Neuronal stem cell (in vitro differentiated cells): Measurements from ENCODE around the gene MGMT.
A peak's percentile ranks its signal among the peaks of the same experiment; 100 is the strongest.

Experiments
- DNase-seq: peaks from one replicate; pipeline ENCODE4 v3.0.0-alpha.2; 2013; ENCODE audit warnings: low spot score
- H2AFZ ChIP-seq: one replicate; pipeline ENCODE4 v1.6.1; 2013; ENCODE audit warnings: mild to moderate bottlenecking, low read length, inconsistent platforms
- H2AK5ac ChIP-seq: 2 replicates; pipeline ENCODE4 v1.6.1; 2013; ENCODE audit warnings: low read depth, mild to moderate bottlenecking, inconsistent platforms, low read length, moderate library complexity, mixed read lengths
- H2BK120ac ChIP-seq: 2 replicates; pipeline ENCODE4 v1.6.1; 2013; ENCODE audit warnings: low read depth, mild to moderate bottlenecking, inconsistent platforms, low read length, moderate library complexity, mixed read lengths
- H2BK12ac ChIP-seq: one replicate; pipeline ENCODE4 v1.6.1; 2013; ENCODE audit warnings: low read length, inconsistent platforms
- H2BK15ac ChIP-seq: 2 replicates; pipeline ENCODE4 v1.6.1; 2013; ENCODE audit warnings: mild to moderate bottlenecking, low read length, inconsistent platforms, mixed read lengths
- H2BK5ac ChIP-seq: one replicate; pipeline ENCODE4 v1.6.1; 2013; ENCODE audit warnings: inconsistent platforms, mild to moderate bottlenecking, low read length, moderate library complexity
- H3K14ac ChIP-seq: one replicate; pipeline ENCODE4 v1.6.1; 2013; ENCODE audit warnings: low read length, inconsistent platforms
- H3K18ac ChIP-seq: 2 replicates; pipeline ENCODE4 v1.6.1; 2013; ENCODE audit warnings: low read length, inconsistent platforms
- H3K23ac ChIP-seq: 2 replicates; pipeline ENCODE4 v1.6.1; 2013; ENCODE audit warnings: low read depth, mild to moderate bottlenecking, mixed read lengths, low read length, inconsistent platforms; ENCODE audit not compliant: poor library complexity
- H3K27ac ChIP-seq: replicated peaks from 3 replicates; pipeline ENCODE4 v1.5.1; 2013; ENCODE audit warnings: low read length, inconsistent platforms
- H3K27me3 ChIP-seq, 3 experiments: 2 replicates each; pipeline ENCODE4 v1.6.1; 2013; ENCODE audit warnings: low read length in 3 of 3, mild to moderate bottlenecking in 2 of 3, inconsistent platforms in 1 of 3, low read depth in 1 of 3, mixed read lengths in 1 of 3, moderate library complexity in 1 of 3; ENCODE audit not compliant: control insufficient read depth in 3 of 3, insufficient read depth in 3 of 3
- H3K36me3 ChIP-seq, 2 donors: replicated peaks in 1 of 2; 2 replicates each; pipeline ENCODE4 v1.6.1; 2013; ENCODE audit warnings: low read length in 2 of 2; ENCODE audit not compliant: control insufficient read depth in 2 of 2, insufficient read depth in 2 of 2
- H3K4ac ChIP-seq: 2 replicates; pipeline ENCODE4 v1.6.1; 2013; ENCODE audit warnings: inconsistent platforms, mild to moderate bottlenecking, low read length, moderate library complexity
- H3K4me1 ChIP-seq, 2 donors: 1 replicate in 1 of 2; 2 replicates in 1 of 2; pipeline ENCODE4 v1.6.1; 2013; ENCODE audit warnings: low read length in 2 of 2, low read depth in 1 of 2; ENCODE audit not compliant: control insufficient read depth in 2 of 2, insufficient read depth in 1 of 2
- H3K4me2 ChIP-seq: one replicate; pipeline ENCODE4 v1.6.1; 2013; ENCODE audit warnings: mild to moderate bottlenecking, low read length, inconsistent platforms; ENCODE audit not compliant: insufficient read depth, poor library complexity, severe bottlenecking
- H3K4me3 ChIP-seq, 2 donors: 2 replicates each; pipeline ENCODE4 v1.5.1; 2013; ENCODE audit warnings: low read length in 2 of 2, mild to moderate bottlenecking in 2 of 2, inconsistent platforms in 1 of 2, moderate library complexity in 1 of 2
- H3K79me1 ChIP-seq: one replicate; pipeline ENCODE4 v1.6.1; 2013; ENCODE audit warnings: low read depth, mild to moderate bottlenecking, inconsistent platforms, low read length, moderate library complexity
- H3K9ac ChIP-seq: one replicate; pipeline ENCODE4 v1.6.1; 2013; ENCODE audit warnings: mild to moderate bottlenecking, low read depth, low read length, inconsistent platforms; ENCODE audit not compliant: poor library complexity
- H3K9me3 ChIP-seq, 2 donors: replicated peaks in 1 of 2; 2 replicates each; pipeline versions ENCODE3 to v1.6.1; 2013; ENCODE audit warnings: low read length in 2 of 2, mild to moderate bottlenecking in 2 of 2, inconsistent platforms in 1 of 2, low read depth in 1 of 2, mixed read lengths in 1 of 2, moderate library complexity in 1 of 2; ENCODE audit not compliant: control insufficient read depth in 2 of 2, insufficient read depth in 1 of 2
- H4K8ac ChIP-seq: one replicate; pipeline ENCODE4 v1.6.1; 2013; ENCODE audit warnings: low read depth, mild to moderate bottlenecking, inconsistent platforms, low read length, moderate library complexity
- H4K91ac ChIP-seq: one replicate; pipeline ENCODE4 v1.6.1; 2013; ENCODE audit warnings: low read length, low read depth, mild to moderate bottlenecking, inconsistent platforms; ENCODE audit not compliant: poor library complexity
- WGBS, 2 donors: extraction: QIAGEN DNeasy Blood & Tissue Kit; methylation state at CpG; one replicate each; pipeline ENCODE4 v1.1.7; 2013; ENCODE audit warnings: missing lambda C conversion rate in 2 of 2, mixed read lengths in 1 of 2; ENCODE audit not compliant: insufficient read length in 2 of 2, insufficient replicate concordance in 1 of 2; ENCODE audit errors: extremely low coverage in 2 of 2; 5-methylcytosine and 5-hydroxymethylcytosine counted together

MGMT gene

GRCh38 chr10:129784891-129785290 is 317.9 kb downstream of the MGMT start:
- H3K23ac ChIP-seq: no peak overlapping the region
- no peak overlapping the region for H3K18ac ChIP-seq
- H2AFZ ChIP-seq: no peak overlapping the region
- no peaks in the 10 kb centered on the region for H3K27me3 ChIP-seq
- H4K91ac ChIP-seq: peak overlapping the region; percentile 69
- no peak overlapping the region for H3K4me3 ChIP-seq
- H3K36me3 ChIP-seq: no peaks in the 10 kb centered on the region
- no peak overlapping the region for H4K8ac ChIP-seq
- no peaks in the 10 kb centered on the region for H3K79me1 ChIP-seq
- no peak overlapping the region for H2BK5ac ChIP-seq
- peak overlapping the region; percentile 32 for H3K9ac ChIP-seq
- H3K4ac ChIP-seq: peak overlapping the region; percentile 30
- H2BK12ac ChIP-seq: no peak overlapping the region
- no peak overlapping the region for H3K4me2 ChIP-seq
- no peak for DNase-seq
- H2BK15ac ChIP-seq: peak overlapping the region; percentile 39
- no peak overlapping the region for H2BK120ac ChIP-seq
- no CpG with 5 or more reads among the region's 13 CpGs for WGBS, 2 donors
- peak overlapping the region; percentile 53 for H2AK5ac ChIP-seq
- no peaks in the 10 kb centered on the region for H3K4me1 ChIP-seq
- no peak overlapping the region for H3K14ac ChIP-seq
- H3K27ac ChIP-seq: no peak overlapping the region
- no peaks in the 10 kb centered on the region for H3K9me3 ChIP-seq

GRCh38 chr10:129785536-129785981 is 318.5 kb downstream of the MGMT start:
- Histone ChIP-seq H3K4me3 (no peak overlapping the region), H2BK5ac (no peak overlapping the region), H3K27ac (no peak overlapping the region), H2BK15ac (no peak overlapping the region), H3K9ac (no peak overlapping the region), H4K91ac (no peak overlapping the region), H3K9me3 (no peaks in the 10 kb centered on the region), H2AK5ac (peak overlapping the region; percentile 63), H2BK12ac (no peak overlapping the region), H3K4me2 (no peak overlapping the region), H3K23ac (no peak overlapping the region), H3K4ac (no peak overlapping the region), H4K8ac (no peak overlapping the region), H3K27me3 (no peaks in the 10 kb centered on the region), H3K36me3 (no peaks in the 10 kb centered on the region), H2AFZ (no peak overlapping the region), H2BK120ac (no peak overlapping the region), H3K79me1 (no peaks in the 10 kb centered on the region), H3K14ac (peak overlapping the region; percentile 63), H3K4me1 (no peaks in the 10 kb centered on the region), H3K18ac (peak overlapping the region; percentile 52)
- no CpG with 5 or more reads among the region's 16 CpGs for WGBS, 2 donors
- no peak for DNase-seq

- WGBS, 2 donors: no CpG with 5 or more reads among the region's 10 CpGs
- peak overlapping the region; percentile 29 for H3K18ac ChIP-seq
Observed at GRCh38 chr10:129786216-129786615, 319.2 kb downstream of the MGMT start.

GRCh38 chr10:129787557-129787956 is 320.5 kb downstream of the MGMT start:
- Histone ChIP-seq H3K36me3 (no peaks in the 10 kb centered on the region), H2BK12ac (no peak overlapping the region), H2BK5ac (no peak overlapping the region), H3K23ac (no peak overlapping the region), H2AFZ (no peak overlapping the region), H3K27ac (no peak overlapping the region), H3K27me3 (no peaks in the 10 kb centered on the region), H3K4me2 (no peak overlapping the region), H3K4me1 (no peaks in the 10 kb centered on the region), H4K91ac (no peak overlapping the region), H3K9ac (no peak overlapping the region), H4K8ac (no peak overlapping the region), H3K4ac (no peak overlapping the region), H3K14ac (no peak overlapping the region), H3K18ac (no peak overlapping the region), H2BK120ac (no peak overlapping the region), H3K4me3 (no peak overlapping the region), H2AK5ac (no peak overlapping the region), H3K9me3 (no peaks in the 10 kb centered on the region), H3K79me1 (no peaks in the 10 kb centered on the region), H2BK15ac (no peak overlapping the region)
- no peak for DNase-seq
- no CpG with 5 or more reads among the region's 5 CpGs for WGBS, 2 donors

More at GRCh38 chr10:129786216-129786615, 319.2 kb downstream of the MGMT start:
- H3K4me3 ChIP-seq: no peak overlapping the region
- no peak for DNase-seq
- H2BK12ac ChIP-seq: no peak overlapping the region
- no peak overlapping the region for H3K23ac ChIP-seq
- no peak overlapping the region for H3K9ac ChIP-seq
- no peaks in the 10 kb centered on the region for H3K9me3 ChIP-seq
- H3K36me3 ChIP-seq: no peaks in the 10 kb centered on the region
- H2BK15ac ChIP-seq: no peak overlapping the region
- H2AFZ ChIP-seq: no peak overlapping the region
- no peak overlapping the region for H3K27ac ChIP-seq
- H3K4me1 ChIP-seq: no peaks in the 10 kb centered on the region
- H3K14ac ChIP-seq: no peak overlapping the region
- no peak overlapping the region for H3K4me2 ChIP-seq
- H2AK5ac ChIP-seq: peak overlapping the region; percentile 34
- no peaks in the 10 kb centered on the region for H3K79me1 ChIP-seq
- H4K91ac ChIP-seq: no peak overlapping the region
- no peak overlapping the region for H2BK120ac ChIP-seq
- H3K27me3 ChIP-seq: no peaks in the 10 kb centered on the region
- H2BK5ac ChIP-seq: no peak overlapping the region
- no peak overlapping the region for H3K4ac ChIP-seq
- H4K8ac ChIP-seq: no peak overlapping the region
